ENCODE results near the gene RPL7A. TPM values are rescaled to one million over a fixed set of nuclear protein-coding genes. Genes with fewer than 3 reads are reported as not detected.
"Not testable (repeated sequence)": the region's sequence is repeated elsewhere in the genome, so short reads cannot be mapped to it uniquely, and the experiment has no call there.

RPL7A gene
- total RNA-seq (2014; rRNA removed; shearing (Covaris generic)): 2,700 and 2,738 TPM in 2 replicates
- 2,966 and 3,256 TPM in 2 replicates for polyA plus RNA-seq (2014; cell fraction: nucleus; rRNA removed)

DNA sequence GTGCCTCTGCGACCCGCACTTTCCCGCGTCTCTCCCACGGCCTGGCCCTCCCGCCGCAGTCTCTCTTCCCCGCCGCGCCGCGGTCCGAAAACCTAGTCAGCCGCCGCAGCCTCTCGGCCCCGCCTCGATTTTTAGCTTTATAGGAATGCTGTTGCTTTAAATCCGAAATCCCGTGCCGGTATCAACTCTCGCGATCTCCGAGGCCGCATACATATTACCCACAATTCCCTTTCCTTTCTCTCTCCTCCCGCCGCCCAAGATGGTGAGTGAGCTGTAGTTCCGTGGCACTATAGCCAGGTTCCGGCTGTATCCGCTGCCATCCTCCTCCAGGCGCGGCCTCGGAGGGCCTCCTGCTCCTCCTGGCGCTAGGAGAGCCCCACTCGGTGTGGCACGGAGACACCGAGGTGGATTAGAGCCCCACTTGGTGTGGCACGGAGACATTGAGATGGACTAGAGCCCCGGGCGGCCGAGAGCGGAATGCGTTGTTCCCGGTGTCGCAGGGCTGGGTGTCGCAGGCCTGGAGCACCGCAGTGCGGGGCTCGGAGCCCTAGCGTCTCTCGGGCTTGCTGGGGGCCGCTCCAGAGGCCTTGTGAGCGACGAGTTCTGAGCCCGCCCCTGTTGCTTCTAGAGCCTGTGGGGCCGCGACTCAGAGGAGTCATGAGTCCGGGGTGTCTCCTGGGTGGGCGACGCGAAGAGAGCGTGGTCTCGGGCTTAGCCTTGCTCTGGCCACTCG, at the start of gene RPL7A, which contains the start of gene MED22:
Gene RPL7A (plus strand): TSS at position 234 of the 733 bp plus-strand sequence. CDS start 26 bp downstream, at position 260.
Gene MED22 (minus strand): TSS at position 147 of the 733 bp plus-strand sequence. CDS start 1,469 bp downstream, outside the sequence.
- peak; percentile 96 for DNase-seq (ENCODE audit: extremely low read depth, low read depth)

DNA sequence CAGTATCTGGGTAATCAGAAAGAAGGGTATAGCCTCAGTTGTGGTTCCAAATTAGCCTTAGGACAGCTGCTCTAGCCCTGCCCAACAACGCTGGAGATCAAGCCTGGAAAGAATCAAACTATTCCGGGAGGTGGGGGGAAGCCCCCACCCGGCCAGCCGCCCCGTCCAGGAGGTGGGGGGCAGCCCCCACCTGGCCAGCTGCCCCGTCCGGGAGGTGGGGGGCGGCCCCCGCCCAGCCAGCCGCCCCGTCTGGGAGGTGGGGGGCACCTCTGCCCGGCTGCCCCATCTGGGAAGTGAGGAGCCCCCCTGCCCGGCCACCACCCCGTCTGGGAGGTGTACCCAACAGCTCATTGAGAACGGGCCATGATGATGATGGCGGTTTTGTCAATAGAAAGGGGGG, 48.0 kb upstream of the RPL7A start:
- DNase-seq (ENCODE audit: extremely low read depth, low read depth): not testable (repeated sequence)

- DNase-seq (ENCODE audit: extremely low read depth, low read depth): no peak
Observed at GRCh38 chr9:133301253-133302230, 46.5 kb upstream of the RPL7A start.

- DNase-seq (ENCODE audit: extremely low read depth, low read depth): no peak
Observed at GRCh38 chr9:133303266-133304157, 44.5 kb upstream of the RPL7A start.

- DNase-seq (ENCODE audit: extremely low read depth, low read depth): no peak
Observed at GRCh38 chr9:133304158-133304470, 43.9 kb upstream of the RPL7A start.

DNA sequence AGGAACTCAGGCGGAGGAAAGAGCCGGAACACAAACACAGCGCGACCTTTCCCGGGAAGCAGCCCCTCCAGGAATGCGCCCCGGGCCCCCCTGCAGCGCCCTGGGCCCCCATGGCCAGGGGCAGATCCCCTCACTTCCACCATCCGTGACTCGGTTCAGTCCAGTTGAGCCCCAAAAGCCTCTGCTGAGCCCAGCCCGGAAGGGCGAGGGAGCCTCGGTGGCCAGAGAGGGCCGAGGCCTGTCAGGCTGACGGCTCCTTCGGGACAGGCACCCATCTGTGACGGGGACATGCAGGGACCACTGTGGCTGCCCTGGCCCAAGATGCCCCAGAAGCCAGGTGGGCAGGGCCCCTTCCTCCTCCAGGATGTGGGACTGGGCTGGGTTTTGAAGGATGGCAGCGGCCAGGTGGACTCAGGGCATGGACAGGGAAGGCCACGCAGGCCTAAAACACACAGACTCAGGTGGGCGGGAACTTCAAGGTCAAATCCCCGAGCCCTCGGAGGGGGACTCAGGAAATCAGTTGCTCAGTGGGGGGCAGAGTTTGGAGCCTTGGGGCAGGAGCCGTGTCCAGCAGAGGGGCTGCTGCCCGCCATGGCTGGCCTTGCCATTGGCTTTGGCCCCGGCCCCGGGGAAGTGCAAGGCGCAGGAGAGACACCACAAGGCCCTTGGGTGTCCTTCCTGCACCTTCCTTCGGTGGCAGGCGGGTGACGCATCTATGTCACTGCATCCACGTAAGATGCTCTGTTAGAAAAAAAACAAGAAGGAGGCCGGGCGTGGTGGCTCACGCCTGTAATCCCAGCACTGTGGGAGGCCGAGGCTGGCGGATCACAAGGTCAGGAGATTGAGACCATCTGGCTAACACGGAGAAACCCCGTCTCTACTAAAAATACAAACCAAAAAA, 43.3 kb upstream of the RPL7A start:
- DNase-seq (ENCODE audit: extremely low read depth, low read depth): no peak

DNA sequence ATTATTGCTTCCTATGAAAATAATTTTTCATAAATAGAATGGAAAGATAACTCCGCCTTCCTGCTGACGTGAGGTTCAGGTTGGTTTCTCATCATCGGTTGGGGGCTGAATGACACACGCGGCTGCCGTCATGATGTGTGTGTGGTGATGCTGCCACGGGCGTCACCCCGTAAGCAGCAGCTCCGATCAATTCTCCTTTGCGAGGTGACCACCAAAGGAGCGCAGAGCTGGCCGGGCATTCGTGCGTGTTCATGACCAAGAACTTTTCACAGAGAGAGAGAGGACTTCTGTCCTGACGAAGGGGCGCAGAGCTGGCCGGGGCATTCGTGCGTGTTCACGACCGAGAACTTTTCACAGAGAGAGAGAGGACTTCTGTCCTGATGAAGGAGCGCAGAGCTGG, 42.3 kb upstream of the RPL7A start:
- DNase-seq (ENCODE audit: extremely low read depth, low read depth): no peak

DNA sequence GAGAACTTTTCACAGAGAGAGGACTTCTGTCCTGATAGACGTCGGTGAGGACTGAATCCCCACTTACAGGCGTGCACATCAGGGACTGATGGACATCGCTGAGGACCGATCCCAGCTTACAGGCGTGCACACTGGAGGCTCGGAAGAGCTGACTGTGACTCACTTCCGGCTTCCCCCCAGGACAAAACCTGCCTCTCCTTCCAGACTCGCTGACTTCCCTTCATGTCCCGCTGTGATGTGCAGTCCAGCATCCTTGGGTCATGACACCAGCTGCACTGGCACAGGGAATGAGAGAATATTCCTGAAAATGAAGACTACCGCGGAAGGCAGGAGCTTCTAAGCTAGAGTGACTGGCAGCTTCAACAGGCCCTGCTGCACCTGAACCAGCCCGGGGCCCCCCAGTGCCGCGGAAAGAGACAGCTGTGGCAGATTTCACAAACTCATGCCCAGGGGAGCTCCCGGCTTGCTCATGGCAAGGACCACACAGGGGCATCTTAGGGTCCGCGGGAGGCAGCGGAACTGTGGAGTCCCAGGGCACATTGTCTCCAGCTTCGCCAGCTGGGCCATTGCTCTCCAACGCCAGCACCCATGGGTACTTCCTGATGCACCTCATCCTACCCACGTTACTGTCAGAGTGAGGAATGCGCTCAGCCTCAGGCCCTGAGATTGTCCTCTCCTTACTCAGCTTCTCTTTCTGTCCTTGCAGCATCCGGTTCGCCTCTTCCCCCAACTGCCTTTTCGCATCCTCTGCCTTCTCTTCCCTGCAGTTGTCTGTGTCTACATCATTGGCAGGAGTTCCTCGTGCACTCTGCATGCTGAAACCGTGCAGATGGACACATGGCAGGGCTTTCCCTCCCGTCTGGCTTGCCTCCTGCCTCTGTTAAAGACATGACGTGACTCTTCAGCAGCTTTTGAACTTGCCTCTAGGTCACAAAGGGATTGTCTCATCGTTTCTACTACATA, 41.5 kb upstream of the RPL7A start:
- no peak for DNase-seq (ENCODE audit: extremely low read depth, low read depth)

GRCh38 chr9:133307301-133307700, 40.7 kb upstream of the RPL7A start:
- no peak for DNase-seq (ENCODE audit: extremely low read depth, low read depth)

- no peak for DNase-seq (ENCODE audit: extremely low read depth, low read depth)
Observed at GRCh38 chr9:133309608-133310007, 38.4 kb upstream of the RPL7A start.

DNA sequence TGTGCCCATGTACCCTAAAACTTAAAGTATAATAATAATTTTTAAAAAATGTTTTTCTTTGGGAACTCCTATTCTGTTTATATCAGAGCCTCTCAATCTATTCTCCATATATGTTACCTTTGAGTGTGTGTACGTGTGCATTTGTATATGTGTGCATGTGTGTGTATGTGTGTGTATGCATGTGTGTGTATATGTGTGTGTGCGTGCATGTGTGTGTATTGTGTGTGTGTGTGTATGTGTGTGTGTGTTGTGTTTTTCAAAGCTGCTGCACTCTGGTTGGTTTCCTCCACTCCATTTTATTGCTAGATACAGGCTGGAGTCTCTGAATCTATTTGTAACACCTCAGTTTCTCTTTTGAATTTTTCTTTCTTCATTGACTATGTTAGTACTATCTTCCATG, 32.0 kb upstream of the RPL7A start:
- DNase-seq (ENCODE audit: extremely low read depth, low read depth): no peak

DNA sequence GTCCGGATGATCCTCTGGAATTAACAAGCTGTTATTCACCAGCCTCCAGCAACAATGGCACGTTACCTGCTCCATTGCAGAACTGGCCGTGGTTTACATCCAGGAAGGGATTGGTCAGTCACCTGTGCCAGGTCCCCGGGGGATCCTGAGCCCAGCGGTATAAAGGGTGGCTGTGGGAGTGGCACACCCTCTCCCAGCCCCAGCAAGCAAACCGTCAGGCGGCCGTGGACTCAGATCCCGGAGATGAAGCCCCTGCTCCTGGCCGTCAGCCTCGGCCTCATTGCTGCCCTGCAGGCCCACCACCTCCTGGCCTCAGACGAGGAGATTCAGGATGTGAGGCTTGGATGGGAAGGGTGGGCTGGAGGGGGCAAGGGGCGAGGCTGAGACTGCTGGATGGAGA, 30.5 kb upstream of the RPL7A start:
- DNase-seq (ENCODE audit: extremely low read depth, low read depth): not testable (repeated sequence)

GRCh38 chr9:133320421-133320881, 27.6 kb upstream of the RPL7A start:
- no peak for DNase-seq (ENCODE audit: extremely low read depth, low read depth)

GRCh38 chr9:133321411-133321935, 26.5 kb upstream of the RPL7A start:
- no peak for DNase-seq (ENCODE audit: extremely low read depth, low read depth)

DNA sequence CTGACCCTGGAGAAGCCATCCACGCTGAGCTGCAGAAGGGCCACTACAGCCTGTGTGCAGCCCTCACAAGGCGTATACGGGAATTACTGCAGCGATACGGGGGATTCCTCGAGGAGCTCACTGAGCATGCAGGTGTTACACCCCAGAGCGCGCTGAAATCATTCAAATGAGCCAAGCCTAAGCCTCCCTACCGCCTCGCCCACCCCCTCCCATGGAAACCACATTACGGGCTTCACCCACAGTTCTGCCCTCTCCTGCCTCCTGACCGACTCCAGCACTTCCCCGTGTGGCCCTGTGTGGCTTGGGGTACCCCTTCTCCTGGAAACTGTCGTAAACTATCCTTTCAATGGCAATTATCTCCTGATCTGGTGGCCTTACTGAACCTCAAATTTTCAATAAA, 25.3 kb upstream of the RPL7A start:
- no peak for DNase-seq (ENCODE audit: extremely low read depth, low read depth)

- DNase-seq (ENCODE audit: extremely low read depth, low read depth): no peak
Observed at GRCh38 chr9:133323211-133323610, 24.8 kb upstream of the RPL7A start.

DNA sequence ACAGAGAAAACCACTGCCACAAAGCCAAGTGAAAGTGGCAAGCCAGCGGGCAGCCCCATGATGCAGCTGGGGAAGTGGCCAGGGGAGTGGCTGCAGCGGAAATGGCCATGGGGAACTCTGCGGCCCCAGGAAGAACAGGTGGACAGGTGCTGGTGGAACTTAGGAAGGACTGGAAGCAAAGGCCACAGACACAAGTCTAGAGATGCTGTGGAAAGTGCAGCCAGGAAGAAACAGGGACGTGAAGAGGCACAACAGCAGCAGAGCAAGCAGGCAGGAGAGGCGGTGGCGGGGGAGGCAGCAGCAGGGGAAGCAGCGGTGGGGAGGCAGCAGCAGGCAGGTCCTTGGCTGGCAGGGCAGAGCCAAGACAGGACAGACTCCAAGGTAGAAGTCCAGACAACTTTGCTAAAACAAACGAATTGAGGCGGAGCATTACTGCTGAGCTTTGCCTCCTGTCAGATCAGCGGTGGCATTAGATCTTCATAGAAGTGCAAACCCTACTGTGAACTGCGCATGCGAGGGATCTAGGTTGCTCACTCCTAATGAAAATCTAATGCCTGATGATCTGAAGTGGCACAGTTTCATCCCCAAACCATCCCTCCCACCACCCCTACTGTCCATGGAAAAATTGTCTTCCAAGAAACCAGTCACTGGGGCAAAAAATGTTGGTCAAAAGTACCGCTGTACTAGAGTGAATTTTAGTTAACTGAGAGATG, 23.9 kb upstream of the RPL7A start:
- DNase-seq (ENCODE audit: extremely low read depth, low read depth): no peak

Data from NCI-H460 (cell line).